ENCODE results near the gene RAB7B.

DNA sequence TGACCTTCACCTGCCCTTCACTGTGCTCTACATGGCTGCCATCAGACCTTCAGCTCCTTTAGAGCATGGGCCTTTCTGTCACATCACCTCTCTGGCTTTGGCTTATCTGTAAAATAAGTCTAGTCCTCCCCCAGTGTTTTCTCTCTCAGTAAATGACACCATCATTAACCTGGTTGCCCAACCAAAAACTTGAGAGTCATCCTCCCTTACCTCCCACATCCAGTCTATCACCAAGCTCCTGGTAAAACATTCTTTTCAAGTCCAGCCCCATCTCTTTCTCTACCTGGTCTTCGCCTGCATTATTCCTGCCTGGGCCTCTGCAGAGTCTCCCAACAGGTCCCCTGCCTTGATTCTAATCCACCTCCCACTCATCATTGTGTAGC is 73.0 kb downstream of the RAB7B start:
- TF ChIP-seq, protein P1, sequence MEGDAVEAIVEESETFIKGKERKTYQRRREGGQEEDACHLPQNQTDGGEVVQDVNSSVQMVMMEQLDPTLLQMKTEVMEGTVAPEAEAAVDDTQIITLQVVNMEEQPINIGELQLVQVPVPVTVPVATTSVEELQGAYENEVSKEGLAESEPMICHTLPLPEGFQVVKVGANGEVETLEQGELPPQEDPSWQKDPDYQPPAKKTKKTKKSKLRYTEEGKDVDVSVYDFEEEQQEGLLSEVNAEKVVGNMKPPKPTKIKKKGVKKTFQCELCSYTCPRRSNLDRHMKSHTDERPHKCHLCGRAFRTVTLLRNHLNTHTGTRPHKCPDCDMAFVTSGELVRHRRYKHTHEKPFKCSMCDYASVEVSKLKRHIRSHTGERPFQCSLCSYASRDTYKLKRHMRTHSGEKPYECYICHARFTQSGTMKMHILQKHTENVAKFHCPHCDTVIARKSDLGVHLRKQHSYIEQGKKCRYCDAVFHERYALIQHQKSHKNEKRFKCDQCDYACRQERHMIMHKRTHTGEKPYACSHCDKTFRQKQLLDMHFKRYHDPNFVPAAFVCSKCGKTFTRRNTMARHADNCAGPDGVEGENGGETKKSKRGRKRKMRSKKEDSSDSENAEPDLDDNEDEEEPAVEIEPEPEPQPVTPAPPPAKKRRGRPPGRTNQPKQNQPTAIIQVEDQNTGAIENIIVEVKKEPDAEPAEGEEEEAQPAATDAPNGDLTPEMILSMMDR (IDR thresholded peaks at IDR 0.05; ENCODE audit: poor library complexity): no peak
- TF ChIP-seq EZH2 (IDR thresholded peaks at IDR 0.05; ENCODE audit: borderline replicate concordance) (no peak), EZH2phosphoT487 (IDR thresholded peaks at IDR 0.05; ENCODE audit: low read depth, severe bottlenecking, unreplicated experiment) (no peak)
